Choroid plexus epithelial cell (primary cell): ENCODE data around the gene ZNF521.

Source experiments
- DNase-seq: peaks from one replicate; pipeline ENCODE4 v3.0.0-alpha.2; 2010; ENCODE audit warnings: low read depth
- H3K4me3 ChIP-seq: 2 replicates; pipeline ENCODE4 v1.5.1; 2011; ENCODE audit warnings: low read depth, mild to moderate bottlenecking, control low read depth, low read length, moderate library complexity
- CTCF ChIP-seq: conservative IDR thresholded peaks from 2 replicates; pipeline ENCODE4 v1.5.1; 2011; ENCODE audit warnings: low read depth, mild to moderate bottlenecking, control low read depth, inconsistent platforms, low read length, moderate library complexity

Gene ZNF521

GRCh38 chr18:25123438-25124232 lies 228.3 kb downstream of the ZNF521 start:
- TF ChIP-seq CTCF = no peak
- H3K4me3 ChIP-seq = no peak overlapping the region
- peak; percentile 30 for DNase-seq

- DNase-seq = no peak
- no peak for TF ChIP-seq CTCF
- H3K4me3 ChIP-seq = no peak overlapping the region
Measured at GRCh38 chr18:25121442-25121841, 230.5 kb downstream of the ZNF521 start.

- no peak for TF ChIP-seq CTCF
- DNase-seq = no peak
- no peak overlapping the region for H3K4me3 ChIP-seq
Measured at GRCh38 chr18:25113566-25113965, 238.4 kb downstream of the ZNF521 start.

GRCh38 chr18:25112821-25113434 lies 239.0 kb downstream of the ZNF521 start:
- no peak overlapping the region for H3K4me3 ChIP-seq
- TF ChIP-seq CTCF = no peak
- no peak for DNase-seq

- no peak for TF ChIP-seq CTCF
- H3K4me3 ChIP-seq = no peak overlapping the region
- DNase-seq = no peak
Measured at GRCh38 chr18:25111377-25112288, 240.3 kb downstream of the ZNF521 start.

- DNase-seq = peak; percentile 64
- H3K4me3 ChIP-seq = no peak overlapping the region
- no peak for TF ChIP-seq CTCF
Measured at GRCh38 chr18:25109484-25109883, 242.5 kb downstream of the ZNF521 start.
